B cell (primary cell): ENCODE results near the gene FCRL3. TPM values are rescaled to one million over a fixed set of nuclear protein-coding genes. Genes with fewer than 3 reads are reported as not detected.
A peak's percentile ranks its signal among the peaks of the same experiment; 100 is the strongest.

Experiments
- ATAC-seq: fragments of 200-7000 bp; cut with Tn5 transposase; one replicate; pipeline ENCODE4 v1.10.0; 2021; ENCODE audit warnings: low read depth, mild to moderate bottlenecking, moderate number of reproducible peaks, moderate library complexity
- CTCF ChIA-PET: fragments of 350-600 bp; sonication (Branson Sonifier 250); formaldehyde crosslinking; loops from one replicate; lab custom pipeline; 2021; ENCODE audit warnings: antibody characterized with exemption, inconsistent platforms; lab: Charles Lee
- POLR2A ChIA-PET: fragments of 350-600 bp; sonication (Branson Sonifier 250); formaldehyde crosslinking; loops from one replicate; lab custom pipeline; 2021; ENCODE audit warnings: antibody characterized with exemption; lab: Charles Lee
- DNase-seq: peaks from one replicate; pipeline ENCODE4 v3.0.0; 2013
- H2AFZ ChIP-seq: 2 replicates; pipeline ENCODE4 v1.6.1; 2012; ENCODE audit warnings: mild to moderate bottlenecking, low read depth, low read length; ENCODE audit not compliant: insufficient read depth, poor library complexity, severe bottlenecking
- H3K27ac ChIP-seq, 2 donors: 1 replicate in 1 of 2; 2 replicates in 1 of 2; pipeline ENCODE4 v1.5.1; 2012 to 2013; ENCODE audit warnings: low read length in 2 of 2, mild to moderate bottlenecking in 2 of 2, moderate library complexity in 1 of 2
- H3K27me3 ChIP-seq, 4 experiments: fragments of 200-600 bp in 1 of 4; sonication (generic) in 1 of 4; replicated peaks in 1 of 4; 1 replicate in 2 of 4; 2 replicates in 2 of 4; pipeline versions ENCODE4 v1.6.1 to v1.7.0; 2013 to 2016; ENCODE audit warnings: low read length in 3 of 4, mild to moderate bottlenecking in 2 of 4, mixed read lengths in 1 of 4, moderate library complexity in 1 of 4; ENCODE audit not compliant: insufficient read depth in 4 of 4, control insufficient read depth in 3 of 4; ENCODE audit errors: control extremely low read depth in 1 of 4
- H3K36me3 ChIP-seq, 2 experiments: replicated peaks in 1 of 2; 1 replicate in 1 of 2; 2 replicates in 1 of 2; pipeline versions ENCODE4 v1.6.1 to v1.7.1; 2013; ENCODE audit warnings: low read length in 1 of 2; ENCODE audit not compliant: insufficient read depth in 2 of 2, control insufficient read depth in 1 of 2; ENCODE audit errors: control extremely low read depth in 1 of 2, extremely low read depth in 1 of 2
- H3K4me1 ChIP-seq, 2 donors: fragments of 200-600 bp in 1 of 2; sonication (generic) in 1 of 2; 1 replicate in 1 of 2; 2 replicates in 1 of 2; pipeline versions ENCODE4 v1.5.1 to v1.6.1; 2013 to 2017; ENCODE audit warnings: low read length in 2 of 2; ENCODE audit not compliant: control insufficient read depth in 2 of 2, insufficient read depth in 2 of 2
- H3K4me2 ChIP-seq: replicated peaks from 2 replicates; pipeline ENCODE3; 2012; ENCODE audit warnings: mild to moderate bottlenecking, low read depth, low read length; ENCODE audit not compliant: poor library complexity, severe bottlenecking
- H3K4me3 ChIP-seq, 5 experiments: fragments of 200-600 bp in 1 of 5; sonication (generic) in 1 of 5; 1 replicate in 3 of 5; 2 replicates in 2 of 5; pipeline versions ENCODE4 v1.5.1 to v1.7.0; 2011 to 2016; ENCODE audit warnings: low read length in 4 of 5, mild to moderate bottlenecking in 4 of 5, low read depth in 2 of 5, control low read depth in 1 of 5, moderate library complexity in 1 of 5; ENCODE audit not compliant: insufficient read depth in 1 of 5; ENCODE audit errors: control extremely low read depth in 1 of 5, extremely low read depth in 1 of 5
- H3K79me2 ChIP-seq: fragments of 200-600 bp; sonication (generic); one replicate; pipeline ENCODE4 v1.6.0; 2016; ENCODE audit warnings: low read length; ENCODE audit not compliant: control insufficient read depth, insufficient read depth
- H3K9ac ChIP-seq: fragments of 200-600 bp; sonication (generic); 2 replicates; pipeline ENCODE4 v1.6.1; 2017; ENCODE audit warnings: mild to moderate bottlenecking, low read length, moderate library complexity
- H3K9me3 ChIP-seq, 3 donors: one replicate each; pipeline versions ENCODE4 v1.6.1 to v1.7.1; 2013; ENCODE audit warnings: low read length in 2 of 3; ENCODE audit not compliant: control insufficient read depth in 2 of 3, insufficient read depth in 1 of 3; ENCODE audit errors: control extremely low read depth in 1 of 3
- H4K20me1 ChIP-seq: 2 replicates; pipeline ENCODE4 v1.6.0; 2012; ENCODE audit warnings: mild to moderate bottlenecking, low read length; ENCODE audit not compliant: insufficient read depth, control insufficient read depth, poor library complexity, severe bottlenecking
- H3K27ac Mint-ChIP-seq: one replicate; pipeline ENCODE4 v1.8.0; 2021; ENCODE audit warnings: mixed read lengths
- H3K27me3 Mint-ChIP-seq: one replicate; pipeline ENCODE4 v1.8.0; 2021; ENCODE audit warnings: mixed read lengths
- H3K4me1 Mint-ChIP-seq: one replicate; pipeline ENCODE4 v1.8.0; 2021; ENCODE audit warnings: mixed read lengths
- H3K4me3 Mint-ChIP-seq: one replicate; pipeline ENCODE4 v1.8.0; 2021; ENCODE audit warnings: mixed read lengths
- H3K9me3 Mint-ChIP-seq: one replicate; pipeline ENCODE4 v1.8.0; 2022; ENCODE audit warnings: mixed read lengths; ENCODE audit not compliant: insufficient read depth
- CTCF ChIP-seq: fragments of 200-600 bp; IDR thresholded peaks from one replicate; pipeline ENCODE4 v1.8.0; 2022; ENCODE audit warnings: antibody characterized with exemption, mild to moderate bottlenecking
- EZH2 ChIP-seq: IDR thresholded peaks from 2 replicates; pipeline ENCODE4 v1.6.1; 2012; ENCODE audit warnings: borderline replicate concordance, low read depth, mild to moderate bottlenecking, moderate library complexity, low read length; ENCODE audit not compliant: insufficient read depth, poor library complexity, severe bottlenecking
- WGBS: methylation state at CpG from one replicate; pipeline ENCODE4 v1.1.5; 2013; ENCODE audit warnings: missing lambda C conversion rate; ENCODE audit not compliant: insufficient coverage; 5-methylcytosine and 5-hydroxymethylcytosine counted together
- intact Hi-C: fragments of 100-400 bp; cut with micrococcal nuclease; formaldehyde crosslinking; loops from one replicate; pipeline ENCODE4 v1.10.0; 2022
- polyA plus RNA-seq: library from polyadenylated mRNA; depleted of rRNA; stranded (reverse); fragments of >200 nt; gene quantifications from 2 replicates; pipeline ENCODE4 v1.2.3, GENCODE V29; 2012
- total RNA-seq, 2 donors: library from RNA; stranded (reverse); fragments of 120-200 nt in 1 of 2; gene quantifications; 1 replicate in 1 of 2; 2 replicates in 1 of 2; pipeline versions ENCODE4 v1.2.3 to v1.2.4, GENCODE V29; 2013 to 2022

The FCRL3 gene
- total and polyA plus RNA-seq, 2 donors (not counting 1 experiment from before 2014, with no cell fraction given) = 115 to 220 TPM

GRCh38 chr1:157659576-157660247 is 40.9 kb downstream of the FCRL3 start:
- no peaks in the 10 kb centered on the region for H3K79me2 ChIP-seq
- no peak overlapping the region for H2AFZ ChIP-seq
- no peak overlapping the region for H3K27ac Mint-ChIP-seq
- peaks cover 6 to 14% of the 10 kb centered on the region in 2 donors for H3K4me1 ChIP-seq
- intact Hi-C loops = no loop called here
- ChIA-PET CTCF (interaction anchor here (1.7 kb wide), 1 partner anchor 80 kb away, joined by 7 read pairs; no protein-coding TSS in a partner anchor), POLR2A (no interaction called here)
- TF ChIP-seq CTCF = no peak
- TF ChIP-seq EZH2 = no peak
- DNase-seq (peak; percentile 9), ATAC-seq (no peak)
- H3K4me3 Mint-ChIP-seq = no peak overlapping the region
- peaks cover 0 to 5% (median 3%) of the 10 kb centered on the region in 3 donors for H3K9me3 ChIP-seq
- H3K27me3 ChIP-seq = no peaks in the 10 kb centered on the region
- peaks cover 3% of the 10 kb centered on the region for H3K9me3 Mint-ChIP-seq
- no peak overlapping the region for H3K4me3 ChIP-seq
- no peaks in the 10 kb centered on the region for H4K20me1 ChIP-seq
- H3K4me2 ChIP-seq = peak overlapping the region; percentile 23
- no peak overlapping the region for H3K9ac ChIP-seq
- WGBS = 60% methylated on average over 1 of the region's 3 CpGs
- no peak overlapping the region for H3K27ac ChIP-seq
- peaks cover 42% of the 10 kb centered on the region for H3K4me1 Mint-ChIP-seq
- no peaks in the 10 kb centered on the region for H3K27me3 Mint-ChIP-seq
- H3K36me3 ChIP-seq = no peaks in the 10 kb centered on the region

- TF ChIP-seq CTCF = no peak
- no peak for TF ChIP-seq EZH2
- ATAC-seq (no peak), DNase-seq (no peak)
- Histone ChIP-seq H3K4me1 (peaks cover 10 to 26% of the 10 kb centered on the region in 2 donors), H3K36me3 (no peaks in the 10 kb centered on the region), H3K4me2 (no peak overlapping the region), H3K9me3 (peaks cover 0 to 5% (median 3%) of the 10 kb centered on the region in 3 donors), H3K27me3 (no peaks in the 10 kb centered on the region), H2AFZ (no peak overlapping the region), H3K4me3 (no peak overlapping the region), H3K27ac (no peak overlapping the region), H3K9ac (no peak overlapping the region), H4K20me1 (no peaks in the 10 kb centered on the region), H3K79me2 (no peaks in the 10 kb centered on the region)
- 100% methylated on average over 2 of the region's 3 CpGs for WGBS
- Mint-ChIP-seq H3K4me3 (no peak overlapping the region), H3K27me3 (no peaks in the 10 kb centered on the region), H3K27ac (no peak overlapping the region), H3K9me3 (peaks cover 3% of the 10 kb centered on the region), H3K4me1 (peaks cover 43% of the 10 kb centered on the region)
- intact Hi-C loops = no loop called here
- POLR2A ChIA-PET = no interaction called here
- CTCF ChIA-PET = interaction anchor here (1.7 kb wide), 1 partner anchor 79 kb away, joined by 7 read pairs; no protein-coding TSS in a partner anchor
These were observed 42.0 kb downstream of the FCRL3 start for GRCh38 chr1:157658571-157658970.
